HCT116 (cell line): Measurements from ENCODE around the gene ARHGEF11. TPM values are rescaled to one million over a fixed set of nuclear protein-coding genes. Genes with fewer than 3 reads are reported as not detected.

ENCODE experiments used
- ATAC-seq: fragments of 200-7000 bp; cut with Tn5 transposase; 2 replicates; pipeline ENCODE4 v1.9.1; 2020; ENCODE audit warnings: mild to moderate bottlenecking, moderate library complexity
- BruUV-seq: library from RNA; stranded (reverse); fragments of 400-500 nt; replicated peaks from 2 replicates; lab custom pipeline; 2021; lab: Mats Ljungman, UMichigan
- CTCF ChIA-PET: fragments of 300-600 bp; sonication (Branson Sonifier 250); formaldehyde crosslinking; loops from one replicate; lab custom pipeline; 2021; ENCODE audit warnings: antibody characterized with exemption; lab: Charles Lee
- POLR2A ChIA-PET: fragments of 300-600, 350-600 bp; sonication (Branson Sonifier 250); formaldehyde crosslinking; loops from one replicate; lab custom pipeline; 2021; ENCODE audit warnings: antibody characterized with exemption; lab: Charles Lee
- RAD21 ChIA-PET, 2 experiments: fragments of 300-600 bp; sonication (Branson Sonifier 250); formaldehyde crosslinking; loops; one replicate each; lab custom pipeline; 2023; ENCODE audit warnings: low total read pairs in 2 of 2; ENCODE audit not compliant: uncharacterized antibody in 2 of 2, unreplicated experiment in 2 of 2, low non-redundant PET in 1 of 2; lab: Charles Lee
- DNase-seq: peaks from one replicate; pipeline ENCODE4 v3.0.0-alpha.2; 2010; ENCODE audit warnings: low read depth, low spot score
- H2AFZ ChIP-seq: fragments of 200-600 bp; shearing (Covaris generic), sonication (generic); 2 replicates; pipeline ENCODE4 v1.6.1; 2017; ENCODE audit warnings: low read depth, mixed run types, mixed read lengths, antibody characterized with exemption, low read length; ENCODE audit not compliant: poor library complexity, severe bottlenecking
- H3K27ac ChIP-seq: 2 replicates; pipeline ENCODE4 v1.5.1; 2012; ENCODE audit warnings: low read depth, low read length
- H3K27me3 ChIP-seq: fragments of 200-600 bp; sonication (generic); 2 replicates; pipeline ENCODE4 v1.6.1; 2016; ENCODE audit warnings: mixed run types, low read length, mixed read lengths; ENCODE audit not compliant: insufficient read depth
- H3K36me3 ChIP-seq, 2 experiments: fragments of 200-500 bp in 1 of 2; fragments of 200-600 bp in 1 of 2; sonication (Bioruptor generic) in 1 of 2; sonication (generic) in 1 of 2; 2 replicates each; pipeline versions ENCODE4 v1.5.1 to v1.6.1; 2014 to 2016; ENCODE audit warnings: low read length in 2 of 2, inconsistent platforms in 1 of 2, mixed read lengths in 1 of 2, mixed run types in 1 of 2; ENCODE audit not compliant: insufficient read depth in 2 of 2, control insufficient read depth in 1 of 2
- H3K4me1 ChIP-seq, 2 experiments: fragments of 200-600 bp in 1 of 2; sonication (generic) in 1 of 2; 2 replicates each; pipeline versions ENCODE4 v1.5.1 to v1.6.1; 2012 to 2017; ENCODE audit warnings: low read length in 2 of 2, inconsistent platforms in 1 of 2, mild to moderate bottlenecking in 1 of 2, mixed read lengths in 1 of 2, mixed run types in 1 of 2, moderate library complexity in 1 of 2; ENCODE audit not compliant: insufficient read depth in 2 of 2, control insufficient read depth in 1 of 2
- H3K4me2 ChIP-seq: fragments of 200-600 bp; sonication (generic); 2 replicates; pipeline ENCODE4 v1.6.1; 2017; ENCODE audit warnings: mixed run types, low read length, mixed read lengths
- H3K4me3 ChIP-seq, 2 experiments: fragments of 200-600 bp in 1 of 2; sonication (generic) in 1 of 2; replicated peaks in 1 of 2; 2 replicates each; pipeline ENCODE4 v1.5.1; 2011 to 2016; ENCODE audit warnings: low read length in 2 of 2, control low read depth in 1 of 2, low read depth in 1 of 2, mild to moderate bottlenecking in 1 of 2, mixed read lengths in 1 of 2, mixed run types in 1 of 2
- H3K79me2 ChIP-seq: fragments of 200-600 bp; sonication (generic); 2 replicates; pipeline ENCODE4 v1.6.1; 2017; ENCODE audit warnings: mild to moderate bottlenecking, mixed run types, low read length, moderate library complexity, mixed read lengths; ENCODE audit not compliant: insufficient read depth
- H3K9ac ChIP-seq: fragments of 200-600 bp; sonication (generic); 2 replicates; pipeline ENCODE4 v1.6.1; 2016; ENCODE audit warnings: low read length, mixed read lengths
- H3K9me2 ChIP-seq: fragments of 200-600 bp; sonication (generic), shearing (Covaris generic); 2 replicates; pipeline ENCODE4 v1.6.1; 2017; ENCODE audit warnings: mixed run types, mild to moderate bottlenecking, moderate library complexity; ENCODE audit not compliant: insufficient read depth
- H3K9me3 ChIP-seq, 2 experiments: fragments of 200-500 bp in 1 of 2; fragments of 200-600 bp in 1 of 2; sonication (Bioruptor generic) in 1 of 2; sonication (generic) in 1 of 2; 2 replicates each; pipeline ENCODE4 v1.6.1; 2014 to 2017; ENCODE audit warnings: low read length in 2 of 2, mixed read lengths in 2 of 2, inconsistent platforms in 1 of 2, low read depth in 1 of 2, mild to moderate bottlenecking in 1 of 2, mixed run types in 1 of 2, moderate library complexity in 1 of 2; ENCODE audit not compliant: control insufficient read depth in 1 of 2, insufficient read depth in 1 of 2
- H4K20me1 ChIP-seq: fragments of 200-600 bp; sonication (generic), shearing (Covaris generic); 2 replicates; pipeline ENCODE4 v1.6.1; 2017; ENCODE audit warnings: mixed run types, mild to moderate bottlenecking, moderate library complexity; ENCODE audit not compliant: insufficient read depth
- CBX3 ChIP-seq: IDR thresholded peaks from 2 replicates; pipeline ENCODE4 v1.6.1; 2012; ENCODE audit warnings: low read depth
- EGR1 ChIP-seq: IDR thresholded peaks from 2 replicates; pipeline ENCODE4 v1.6.1; 2012; ENCODE audit warnings: low read depth
- EZH2phosphoT487 ChIP-seq: fragments of 200-600 bp; IDR thresholded peaks from 2 replicates; pipeline ENCODE4 v1.6.1; 2018; ENCODE audit warnings: antibody characterized with exemption, borderline replicate concordance
- MAX ChIP-seq: IDR thresholded peaks from 2 replicates; pipeline ENCODE4 v1.6.1; 2012
- POLR2AphosphoS5 ChIP-seq: IDR thresholded peaks from 2 replicates; pipeline ENCODE4 v1.6.1; 2011; ENCODE audit warnings: mild to moderate bottlenecking, low read depth, low read length, moderate library complexity
- SP1 ChIP-seq: IDR thresholded peaks from 2 replicates; pipeline ENCODE4 v1.6.1; 2012; ENCODE audit warnings: low read depth
- SRF ChIP-seq: IDR thresholded peaks from 2 replicates; pipeline ENCODE4 v1.6.1; 2012; ENCODE audit warnings: low read depth
- TCF7L2 ChIP-seq: IDR thresholded peaks from 2 replicates; pipeline ENCODE4 v1.7.0; 2011; ENCODE audit warnings: borderline replicate concordance, inconsistent platforms; ENCODE audit not compliant: insufficient read depth, insufficient read length; ENCODE audit errors: extremely low read depth
- YY1 ChIP-seq: IDR thresholded peaks from 2 replicates; pipeline ENCODE4 v1.6.1; 2011; ENCODE audit warnings: low read length, low read depth, moderate library complexity, mild to moderate bottlenecking; ENCODE audit not compliant: insufficient replicate concordance; ENCODE audit errors: extremely low read depth
- ZBTB33 ChIP-seq: IDR thresholded peaks from 2 replicates; pipeline ENCODE4 v1.6.1; 2011; ENCODE audit warnings: mild to moderate bottlenecking, low read length, moderate library complexity; ENCODE audit not compliant: insufficient replicate concordance; ENCODE audit errors: extremely low read depth
- ZNF274 ChIP-seq: fragments of 200-500 bp; sonication (Bioruptor generic); IDR thresholded peaks from 2 replicates; pipeline ENCODE4 v1.6.1; 2014; ENCODE audit warnings: mild to moderate bottlenecking, low read depth, low read length, inconsistent platforms
- intact Hi-C: fragments of 100-400 bp; cut with micrococcal nuclease; formaldehyde crosslinking; loops from 2 replicates; pipeline ENCODE4 v1.10.0; 2022
- total RNA-seq: library from RNA; stranded (reverse); gene quantifications from one replicate; pipeline ENCODE4 v1.2.1, GENCODE V29; 2021; ENCODE audit not compliant: unreplicated experiment

ARHGEF11 gene
- total RNA-seq, 1 experiment from 2014 or later: 28.9 TPM

- TF ChIP-seq MAX (no peak), TCF7L2 (peak; percentile 9), POLR2AphosphoS5 (peak; percentile 18; the same call in 1 of the 2 replicates)
- TF ChIP-seq, all 23 proteins: peak for 2
- DNase-seq (peak; percentile 46), ATAC-seq (peak; percentile 80)
- no peaks in the 10 kb centered on the region for H3K9me3 ChIP-seq
- no peaks in the 10 kb centered on the region for H3K27me3 ChIP-seq
- RAD21 ChIA-PET: no interaction called here
- peaks cover 32 to 63% of the 10 kb centered on the region in 2 experiments for H3K4me1 ChIP-seq
- no peaks in the 10 kb centered on the region for H3K9me2 ChIP-seq
- no peaks in the 10 kb centered on the region for H4K20me1 ChIP-seq
- H3K27ac ChIP-seq: peak overlapping the region; percentile 88
- peak overlapping the region; percentile 65 for H3K9ac ChIP-seq
- peak overlapping the region; percentile 83 for H3K4me2 ChIP-seq
- peak overlapping the region; percentile 6 to 48; a peak in 3 of 4 replicates for H3K4me3 ChIP-seq
- H3K79me2 ChIP-seq: no peaks in the 10 kb centered on the region
- POLR2A ChIA-PET: no interaction called here
- no peak overlapping the region for H2AFZ ChIP-seq
- intact Hi-C loops: no loop called here
- CTCF ChIA-PET: interaction anchor here (0.9 to 2.3 kb wide), 4 partner anchors 23 to 294 kb away, joined by 3 to 11 read pairs (median 5); no protein-coding TSS in a partner anchor
- BruUV-seq: no TSS peak
- H3K36me3 ChIP-seq: no peaks in the 10 kb centered on the region
Measured at GRCh38 chr1:156896490-156897033, 149.0 kb downstream of the ARHGEF11 start.

- Histone ChIP-seq H3K9me3 (no peaks in the 10 kb centered on the region), H3K79me2 (no peaks in the 10 kb centered on the region), H3K27ac (peak overlapping the region; percentile 88), H3K27me3 (no peaks in the 10 kb centered on the region), H3K4me3 (peak overlapping the region in 1 of 2 experiments; percentile 48; a peak in 2 of 4 replicates), H3K4me2 (peak overlapping the region; percentile 83), H3K9ac (peak overlapping the region; percentile 65), H3K9me2 (no peaks in the 10 kb centered on the region), H3K4me1 (peaks cover 32 to 63% of the 10 kb centered on the region in 2 experiments), H4K20me1 (no peaks in the 10 kb centered on the region), H2AFZ (no peak overlapping the region), H3K36me3 (no peaks in the 10 kb centered on the region)
- POLR2A ChIA-PET: no interaction called here
- no peak for ATAC-seq
- DNase-seq: no peak
- BruUV-seq: no TSS peak
- intact Hi-C loops: no loop called here
- RAD21 ChIA-PET: no interaction called here
- TF ChIP-seq EZH2phosphoT487 (no peak), YY1 (no peak), POLR2AphosphoS5 (no peak), SRF (no peak), SP1 (no peak), ZBTB33 (no peak), CBX3 (no peak), EGR1 (no peak), ZNF274 (no peak)
- CTCF ChIA-PET: no interaction called here
Measured at GRCh38 chr1:156895927-156896326, 149.6 kb downstream of the ARHGEF11 start.
